Peyer's patch (tissue), 4 donors: Measurements from ENCODE around the gene GNAO1.

Experiments
- CTCF ChIP-seq, 6 experiments: fragments of 450-650 bp in 4 of 6; fragments of 200-600 bp in 2 of 6; sonication (generic) in 1 of 6; IDR thresholded peaks; one replicate each; pipeline ENCODE4 v1.5.1; 2017 to 2019; ENCODE audit warnings: antibody characterized with exemption in 6 of 6, mild to moderate bottlenecking in 3 of 6, moderate library complexity in 1 of 6
- POLR2A ChIP-seq, 2 donors: fragments of 450-650 bp; IDR thresholded peaks; one replicate each; pipeline ENCODE4 v1.5.1; 2017; ENCODE audit warnings: antibody characterized with exemption in 2 of 2, mild to moderate bottlenecking in 2 of 2, moderate library complexity in 2 of 2

GRCh38 chr16:56198755-56199114 lies 7.4 kb downstream of the GNAO1 start:
- TF ChIP-seq CTCF (IDR thresholded peaks at IDR 0.05) (no peak), POLR2A (IDR thresholded peaks at IDR 0.05) (no peak)
